ENCODE data around the gene NFATC1.

GRCh38 chr18:79530821-79531220 lies 135.1 kb downstream of the NFATC1 start:
- TF ChIP-seq CTCF (IDR thresholded peaks at IDR 0.05): no peak
- TF ChIP-seq POLR2A (IDR thresholded peaks at IDR 0.05): no peak

All from ovary (tissue), 3 donors.